Esophagus squamous epithelium (tissue), 5 donors: ENCODE measurements around the gene CCM2L. TPM values are rescaled to one million over a fixed set of nuclear protein-coding genes. Genes with fewer than 3 reads are reported as not detected.

Source experiments
- DNase-seq: peaks from one replicate; lab custom pipeline; 2025; lab: John Stamatoyannopoulos, UW
- H3K27ac ChIP-seq, 4 donors: fragments of 200-600 bp; sonication (generic); one replicate each; pipeline ENCODE4 v1.5.1; 2016 to 2019; ENCODE audit warnings: mild to moderate bottlenecking in 1 of 4
- H3K27me3 ChIP-seq, 4 donors: fragments of 200-600 bp; sonication (generic); 1 replicate in 3 of 4; 2 replicates in 1 of 4; pipeline versions ENCODE4 v1.5.1 to v1.6.0; 2017 to 2021; ENCODE audit warnings: antibody characterized with exemption in 1 of 4
- H3K36me3 ChIP-seq, 3 donors: fragments of 200-600 bp; sonication (generic); one replicate each; pipeline ENCODE4 v1.5.1; 2016 to 2019
- H3K4me1 ChIP-seq, 3 donors: fragments of 200-600 bp; sonication (generic); one replicate each; pipeline ENCODE4 v1.5.1; 2017 to 2019
- H3K4me3 ChIP-seq, 4 donors: fragments of 200-600 bp; sonication (generic); 1 replicate in 3 of 4; 2 replicates in 1 of 4; pipeline ENCODE4 v1.5.1; 2016 to 2019; ENCODE audit warnings: mild to moderate bottlenecking in 2 of 4, moderate library complexity in 1 of 4
- H3K9me3 ChIP-seq, 3 donors: fragments of 200-600 bp; sonication (generic); one replicate each; pipeline ENCODE4 v1.5.1; 2016 to 2019
- CTCF ChIP-seq, 6 experiments: fragments of 450-650 bp in 4 of 6; fragments of 200-600 bp in 2 of 6; sonication (generic) in 2 of 6; IDR thresholded peaks; one replicate each; pipeline ENCODE4 v1.5.1; 2016 to 2019; ENCODE audit warnings: antibody characterized with exemption in 6 of 6, mild to moderate bottlenecking in 4 of 6, moderate library complexity in 4 of 6
- POLR2A ChIP-seq, 4 donors: fragments of 450-650 bp; IDR thresholded peaks; one replicate each; pipeline ENCODE4 v1.6.1; 2017; ENCODE audit warnings: antibody characterized with exemption in 4 of 4, mild to moderate bottlenecking in 4 of 4, moderate library complexity in 3 of 4
- WGBS, 2 donors: methylation state at CpG; one replicate each; pipeline ENCODE4 v1.1.5; 2018; 5-methylcytosine and 5-hydroxymethylcytosine counted together
- intact Hi-C: fragments of 100-400 bp; cut with DNase I; formaldehyde crosslinking; loops from one replicate; pipeline ENCODE4 v1.15.0; 2022
- total RNA-seq, 4 donors: library from RNA; depleted of rRNA; stranded (reverse); fragments of >200 nt; gene quantifications; one replicate each; pipeline ENCODE4 v1.1.0, GENCODE V29; 2016
- donor health status: DM: yes; HTN: yes; CAD: no.

Gene CCM2L
- total RNA-seq, 4 donors from 2014 or later, result 0.80 to 4.8 (median 3.1) TPM

GRCh38 chr20:32036252-32036651 lies 26.0 kb downstream of the CCM2L start:
- H3K36me3 ChIP-seq, result no peaks in the 10 kb centered on the region
- no peak overlapping the region for H3K4me3 ChIP-seq
- H3K4me1 ChIP-seq, result peaks cover 4 to 27% (median 10%) of the 10 kb centered on the region in 3 donors
- no peaks in the 10 kb centered on the region for H3K9me3 ChIP-seq
- DNase-seq, result no peak
- no peak for TF ChIP-seq POLR2A (IDR thresholded peaks at IDR 0.05)
- no peak for TF ChIP-seq CTCF (IDR thresholded peaks at IDR 0.05)
- WGBS, 2 donors, result 53 to 61% methylated on average over 3 to 4 of the region's 4 CpGs
- peaks cover 0 to 72% (median 1%) of the 10 kb centered on the region in 4 donors for H3K27me3 ChIP-seq
- no peak overlapping the region for H3K27ac ChIP-seq
- intact Hi-C loops, result no loop called here

GRCh38 chr20:32036716-32037485 lies 26.7 kb downstream of the CCM2L start:
- H3K4me3 ChIP-seq, result no peak overlapping the region
- TF ChIP-seq CTCF (IDR thresholded peaks at IDR 0.05), result no peak
- no peak for TF ChIP-seq POLR2A (IDR thresholded peaks at IDR 0.05)
- H3K27me3 ChIP-seq, result peaks cover 0 to 67% (median 1%) of the 10 kb centered on the region in 4 donors
- no peaks in the 10 kb centered on the region for H3K36me3 ChIP-seq
- WGBS, 2 donors, result 56% methylated on average over 8 to 9 of the region's 10 CpGs
- intact Hi-C loops, result no loop called here
- H3K9me3 ChIP-seq, result no peaks in the 10 kb centered on the region
- DNase-seq, result no peak
- peaks cover 4 to 25% (median 5%) of the 10 kb centered on the region in 3 donors for H3K4me1 ChIP-seq
- no peak overlapping the region for H3K27ac ChIP-seq

DNA sequence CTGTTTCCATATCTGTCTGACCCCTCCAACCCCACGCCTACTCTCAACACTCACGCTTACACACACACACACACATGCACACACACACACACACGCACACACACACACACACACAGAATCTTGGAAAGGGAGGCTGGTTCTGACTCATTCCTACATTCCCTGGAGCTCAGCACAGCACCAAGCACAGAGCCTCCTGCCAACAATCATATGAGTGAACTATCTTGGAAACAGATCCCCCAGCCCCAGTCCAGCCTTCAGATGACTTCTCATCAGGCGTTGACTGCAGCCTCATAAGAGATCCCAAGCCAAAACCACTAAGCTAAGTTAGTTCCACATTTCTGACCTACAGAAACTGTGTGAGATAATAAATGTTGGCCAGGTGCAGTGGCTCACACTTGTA lies 27.7 kb downstream of the CCM2L start:
- Histone ChIP-seq H3K27ac (no peak overlapping the region), H3K4me3 (no peak overlapping the region), H3K4me1 (peaks cover 4 to 24% (median 5%) of the 10 kb centered on the region in 3 donors), H3K36me3 (no peaks in the 10 kb centered on the region), H3K9me3 (no peaks in the 10 kb centered on the region), H3K27me3 (peaks cover 0 to 57% (median 1%) of the 10 kb centered on the region in 4 donors)
- WGBS, 2 donors, result 46 to 75% methylated on average over 4 of the region's 4 CpGs
- no peak for TF ChIP-seq CTCF (IDR thresholded peaks at IDR 0.05)
- no peak for TF ChIP-seq POLR2A (IDR thresholded peaks at IDR 0.05)
- intact Hi-C loops, result no loop called here
- no peak for DNase-seq

DNA sequence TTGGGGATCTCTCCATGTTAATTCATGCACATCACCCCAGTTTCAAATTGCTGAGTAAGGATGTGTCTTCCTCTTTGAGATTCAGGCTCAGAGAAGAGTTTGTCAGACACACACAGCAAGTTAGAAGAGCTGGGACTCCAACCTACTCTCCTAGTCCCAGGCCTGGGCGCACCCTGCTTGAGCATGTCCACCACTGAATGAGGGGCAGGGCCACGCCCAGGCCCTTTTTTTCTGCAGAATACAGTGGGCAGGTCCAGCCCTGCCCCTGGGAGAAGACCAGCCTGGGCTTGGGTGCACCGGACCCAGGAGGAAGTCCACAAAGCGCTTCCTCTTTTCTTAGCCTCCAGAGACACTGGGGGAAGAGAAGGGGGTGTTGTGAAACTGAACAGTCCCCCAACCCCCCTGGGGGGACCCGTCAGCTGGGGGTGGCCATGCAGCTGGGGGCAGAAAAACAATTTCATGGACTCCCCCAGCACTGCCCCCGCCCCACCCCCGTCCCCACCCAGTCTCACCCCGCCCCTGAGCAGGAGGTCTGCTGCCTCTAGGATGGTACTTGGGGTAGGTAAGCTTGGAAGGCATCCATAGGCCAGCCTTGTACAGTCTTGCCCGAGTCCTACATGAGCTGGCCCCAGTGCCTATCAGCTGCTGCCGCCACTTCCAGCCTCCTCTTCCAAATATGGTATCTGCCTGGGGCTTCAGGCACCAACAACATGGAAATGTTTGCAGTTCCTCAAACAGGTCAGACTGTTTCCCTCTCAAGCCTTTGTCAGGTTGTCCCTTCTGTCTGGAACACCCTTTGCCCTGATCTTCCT lies 30.1 kb downstream of the CCM2L start:
- Histone ChIP-seq H3K4me3 (peak overlapping the region in 1 of 4 donors; percentile 28), H3K9me3 (no peaks in the 10 kb centered on the region), H3K36me3 (no peaks in the 10 kb centered on the region), H3K27ac (peak overlapping the region; percentile 63 to 78 (median 68)), H3K27me3 (peaks cover 0 to 41% (median 1%) of the 10 kb centered on the region in 4 donors), H3K4me1 (peaks cover 4 to 24% (median 5%) of the 10 kb centered on the region in 3 donors)
- intact Hi-C loops, result no loop called here
- no peak for TF ChIP-seq POLR2A (IDR thresholded peaks at IDR 0.05)
- no peak for TF ChIP-seq CTCF (IDR thresholded peaks at IDR 0.05)
- no peak for DNase-seq
- WGBS, 2 donors, result 12 to 20% methylated on average over 3 to 5 of the region's 10 CpGs

GRCh38 chr20:32045999-32046398 lies 35.8 kb downstream of the CCM2L start:
- WGBS, 2 donors, result 76 to 78% methylated on average over 3 of the region's 3 CpGs
- Histone ChIP-seq H3K4me1 (peaks cover 1 to 7% (median 2%) of the 10 kb centered on the region in 3 donors), H3K27ac (no peak overlapping the region), H3K27me3 (peaks cover 0 to 31% (median 0%) of the 10 kb centered on the region in 4 donors), H3K9me3 (no peaks in the 10 kb centered on the region), H3K36me3 (no peaks in the 10 kb centered on the region), H3K4me3 (no peak overlapping the region)
- no peak for TF ChIP-seq CTCF (IDR thresholded peaks at IDR 0.05)
- no peak for TF ChIP-seq POLR2A (IDR thresholded peaks at IDR 0.05)
- DNase-seq, result no peak
- intact Hi-C loops, result no loop called here
